HepG2 (cell line): Measurements from ENCODE around the gene NELFCD. TPM values are rescaled to one million over a fixed set of nuclear protein-coding genes. Genes with fewer than 3 reads are reported as not detected.

ENCODE experiments used
- GTF2F1 ChIP-seq: fragments of 150-350 bp; IDR thresholded peaks from 2 replicates; pipeline ENCODE4 v1.6.1; 2014; ENCODE audit warnings: low read length
- HNF4A ChIP-seq: sonication (generic); formaldehyde crosslinking; IDR thresholded peaks from 2 replicates; pipeline ENCODE4 v1.4.0; 2020; ENCODE audit warnings: missing genetic modification reagents
- SMARCE1 ChIP-seq: fragments of 450-650 bp; IDR thresholded peaks from 2 replicates; pipeline ENCODE4 v1.6.1; 2017; ENCODE audit warnings: borderline replicate concordance
- TEAD3 ChIP-seq: optimal IDR thresholded peaks from 2 replicates; pipeline ENCODE3; 2016; ENCODE audit warnings: borderline replicate concordance
- polyA plus RNA-seq, 8 experiments: library from polyadenylated mRNA; depleted of rRNA in 3 of 8; stranded (reverse) in 7 of 8; unstranded in 1 of 8; fragments of >200 nt; fragmentation: Illumina TruSeq in 4 of 8; extraction: Trizol in 4 of 8; gene quantifications; 2 replicates each; pipeline versions ENCODE4 v1.2.1 to v1.2.3, GENCODE V29; 2011 to 2016; ENCODE audit warnings: low read depth in 4 of 8, missing spikeins in 1 of 8, mixed read lengths in 1 of 8; ENCODE audit not compliant: insufficient read depth in 1 of 8
- total RNA-seq, 5 experiments: library from RNA; depleted of rRNA; stranded (reverse); fragments of >200 nt; fragmentation: Illumina TruSeq; extraction: Trizol; gene quantifications; 2 replicates each; pipeline ENCODE4 v1.2.3, GENCODE V29; 2016; ENCODE audit warnings: low read depth in 1 of 5
- TF ChIP-seq, protein P1 (sequence below): IDR thresholded peaks from 2 replicates; pipeline ENCODE4 v1.6.1; 2016; ENCODE audit warnings: low read depth, missing genetic modification reagents, missing compliant biosample characterization
- TF ChIP-seq, protein P2 (sequence below): sonication (generic); formaldehyde crosslinking; IDR thresholded peaks from 2 replicates; pipeline ENCODE4 v1.5.0; 2020; ENCODE audit warnings: missing genetic modification reagents

NELFCD gene
- total and polyA plus RNA-seq, 2 of the 13 experiments (the other 11 are each of a cell fraction or from before 2014, with no cell fraction given): 159 to 203 TPM

DNA sequence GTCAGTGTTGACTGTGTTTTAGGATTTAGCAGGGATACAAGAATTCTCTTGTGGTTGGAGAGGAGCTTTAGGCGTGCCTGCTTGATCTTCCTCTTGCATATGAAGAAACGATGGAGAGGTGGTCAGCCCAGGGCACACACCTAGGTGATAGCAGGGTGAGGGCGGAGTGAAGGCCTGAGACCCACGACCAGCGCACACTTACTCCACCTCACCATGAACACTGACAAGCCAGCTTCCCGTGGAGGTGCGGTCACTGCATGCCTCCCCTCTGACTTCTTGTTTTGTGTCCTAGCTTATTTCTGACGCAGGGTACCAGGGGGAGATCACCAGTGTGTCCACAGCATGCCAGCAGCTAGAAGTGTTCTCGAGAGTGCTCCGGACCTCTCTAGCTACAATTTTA is 8.1 kb downstream of the NELFCD start (continued):
- TF ChIP-seq, protein P1, sequence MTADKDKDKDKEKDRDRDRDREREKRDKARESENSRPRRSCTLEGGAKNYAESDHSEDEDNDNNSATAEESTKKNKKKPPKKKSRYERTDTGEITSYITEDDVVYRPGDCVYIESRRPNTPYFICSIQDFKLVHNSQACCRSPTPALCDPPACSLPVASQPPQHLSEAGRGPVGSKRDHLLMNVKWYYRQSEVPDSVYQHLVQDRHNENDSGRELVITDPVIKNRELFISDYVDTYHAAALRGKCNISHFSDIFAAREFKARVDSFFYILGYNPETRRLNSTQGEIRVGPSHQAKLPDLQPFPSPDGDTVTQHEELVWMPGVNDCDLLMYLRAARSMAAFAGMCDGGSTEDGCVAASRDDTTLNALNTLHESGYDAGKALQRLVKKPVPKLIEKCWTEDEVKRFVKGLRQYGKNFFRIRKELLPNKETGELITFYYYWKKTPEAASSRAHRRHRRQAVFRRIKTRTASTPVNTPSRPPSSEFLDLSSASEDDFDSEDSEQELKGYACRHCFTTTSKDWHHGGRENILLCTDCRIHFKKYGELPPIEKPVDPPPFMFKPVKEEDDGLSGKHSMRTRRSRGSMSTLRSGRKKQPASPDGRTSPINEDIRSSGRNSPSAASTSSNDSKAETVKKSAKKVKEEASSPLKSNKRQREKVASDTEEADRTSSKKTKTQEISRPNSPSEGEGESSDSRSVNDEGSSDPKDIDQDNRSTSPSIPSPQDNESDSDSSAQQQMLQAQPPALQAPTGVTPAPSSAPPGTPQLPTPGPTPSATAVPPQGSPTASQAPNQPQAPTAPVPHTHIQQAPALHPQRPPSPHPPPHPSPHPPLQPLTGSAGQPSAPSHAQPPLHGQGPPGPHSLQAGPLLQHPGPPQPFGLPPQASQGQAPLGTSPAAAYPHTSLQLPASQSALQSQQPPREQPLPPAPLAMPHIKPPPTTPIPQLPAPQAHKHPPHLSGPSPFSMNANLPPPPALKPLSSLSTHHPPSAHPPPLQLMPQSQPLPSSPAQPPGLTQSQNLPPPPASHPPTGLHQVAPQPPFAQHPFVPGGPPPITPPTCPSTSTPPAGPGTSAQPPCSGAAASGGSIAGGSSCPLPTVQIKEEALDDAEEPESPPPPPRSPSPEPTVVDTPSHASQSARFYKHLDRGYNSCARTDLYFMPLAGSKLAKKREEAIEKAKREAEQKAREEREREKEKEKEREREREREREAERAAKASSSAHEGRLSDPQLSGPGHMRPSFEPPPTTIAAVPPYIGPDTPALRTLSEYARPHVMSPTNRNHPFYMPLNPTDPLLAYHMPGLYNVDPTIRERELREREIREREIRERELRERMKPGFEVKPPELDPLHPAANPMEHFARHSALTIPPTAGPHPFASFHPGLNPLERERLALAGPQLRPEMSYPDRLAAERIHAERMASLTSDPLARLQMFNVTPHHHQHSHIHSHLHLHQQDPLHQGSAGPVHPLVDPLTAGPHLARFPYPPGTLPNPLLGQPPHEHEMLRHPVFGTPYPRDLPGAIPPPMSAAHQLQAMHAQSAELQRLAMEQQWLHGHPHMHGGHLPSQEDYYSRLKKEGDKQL (CRISPR knock-in tag): no peak
- TF ChIP-seq, protein P2, sequence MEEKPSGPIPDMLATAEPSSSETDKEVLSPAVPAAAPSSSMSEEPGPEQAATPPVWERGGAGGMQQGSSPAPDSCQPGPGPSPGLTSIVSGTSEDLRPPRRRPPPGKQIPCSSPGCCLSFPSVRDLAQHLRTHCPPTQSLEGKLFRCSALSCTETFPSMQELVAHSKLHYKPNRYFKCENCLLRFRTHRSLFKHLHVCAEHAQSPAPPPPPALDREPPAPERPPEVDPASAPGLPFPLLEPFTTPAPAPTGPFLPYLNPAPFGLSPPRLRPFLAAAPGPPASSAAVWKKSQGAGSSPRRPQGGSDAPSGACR (CRISPR knock-in tag): no peak
- TF ChIP-seq SMARCE1 (no peak), GTF2F1 (no peak), TEAD3 (no peak), HNF4A (CRISPR knock-in tag) (no peak)
